Fibroblast of lung (primary cell): ENCODE results near the gene AMPD3.

Source experiments
- CTCF ChIP-seq, 2 donors: IDR thresholded peaks in 1 of 2; conservative IDR thresholded peaks in 1 of 2; 1 replicate in 1 of 2; 2 replicates in 1 of 2; pipeline ENCODE4 v1.5.1; 2011 to 2012; ENCODE audit warnings: low read length in 2 of 2, control low read depth in 1 of 2, inconsistent platforms in 1 of 2, low read depth in 1 of 2, mild to moderate bottlenecking in 1 of 2
- EZH2 ChIP-seq: IDR thresholded peaks from 2 replicates; pipeline ENCODE4 v1.5.1; 2012; ENCODE audit warnings: low read length, control low read depth, mild to moderate bottlenecking; ENCODE audit errors: missing control alignments

- TF ChIP-seq CTCF (conservative IDR thresholded peaks at IDR 0.05 in 1 of 2, IDR thresholded peaks at IDR 0.05 in 1 of 2; ENCODE audit: low read depth in 1 of 2, low read length in 2 of 2) (no peak), EZH2 (no peak)
Observed at GRCh38 chr11:10483584-10483983, 28.5 kb downstream of the AMPD3 start.
